ENCODE results near the gene MCTP2.

- TF ChIP-seq, protein P1, sequence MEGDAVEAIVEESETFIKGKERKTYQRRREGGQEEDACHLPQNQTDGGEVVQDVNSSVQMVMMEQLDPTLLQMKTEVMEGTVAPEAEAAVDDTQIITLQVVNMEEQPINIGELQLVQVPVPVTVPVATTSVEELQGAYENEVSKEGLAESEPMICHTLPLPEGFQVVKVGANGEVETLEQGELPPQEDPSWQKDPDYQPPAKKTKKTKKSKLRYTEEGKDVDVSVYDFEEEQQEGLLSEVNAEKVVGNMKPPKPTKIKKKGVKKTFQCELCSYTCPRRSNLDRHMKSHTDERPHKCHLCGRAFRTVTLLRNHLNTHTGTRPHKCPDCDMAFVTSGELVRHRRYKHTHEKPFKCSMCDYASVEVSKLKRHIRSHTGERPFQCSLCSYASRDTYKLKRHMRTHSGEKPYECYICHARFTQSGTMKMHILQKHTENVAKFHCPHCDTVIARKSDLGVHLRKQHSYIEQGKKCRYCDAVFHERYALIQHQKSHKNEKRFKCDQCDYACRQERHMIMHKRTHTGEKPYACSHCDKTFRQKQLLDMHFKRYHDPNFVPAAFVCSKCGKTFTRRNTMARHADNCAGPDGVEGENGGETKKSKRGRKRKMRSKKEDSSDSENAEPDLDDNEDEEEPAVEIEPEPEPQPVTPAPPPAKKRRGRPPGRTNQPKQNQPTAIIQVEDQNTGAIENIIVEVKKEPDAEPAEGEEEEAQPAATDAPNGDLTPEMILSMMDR (conservative IDR thresholded peaks at IDR 0.05; ENCODE audit: low read depth, low read length) = no peak
- TF ChIP-seq EZH2 (IDR thresholded peaks at IDR 0.05; ENCODE audit: borderline replicate concordance, low read depth, low read length, poor library complexity, severe bottlenecking) = no peak
Measured at GRCh38 chr15:94263341-94264273, 32.2 kb downstream of the MCTP2 start.
